IMR-90 (cell line): Measurements from ENCODE around the gene RPH3AL. TPM values are rescaled to one million over a fixed set of nuclear protein-coding genes. Genes with fewer than 3 reads are reported as not detected.

Experiments
- ATAC-seq: fragments of 200-7000 bp; cut with Tn5 transposase; 2 replicates; pipeline ENCODE4 v1.9.1; 2020; ENCODE audit warnings: low read depth, mild to moderate bottlenecking, moderate library complexity
- BruUV-seq: library from RNA; stranded (reverse); fragments of 400-500 nt; replicated peaks from 2 replicates; lab custom pipeline; 2021; lab: Mats Ljungman, UMichigan
- CTCF ChIA-PET: fragments of 300-600 bp; formaldehyde crosslinking; extraction: SDS; loops from one replicate; lab custom pipeline; 2021; ENCODE audit warnings: antibody characterized with exemption; lab: Yijun Ruan, JAX
- POLR2A ChIA-PET: fragments of 300-600 bp; sonication (Branson Sonifier 250); formaldehyde crosslinking; loops from one replicate; lab custom pipeline; 2022; ENCODE audit warnings: antibody characterized with exemption; ENCODE audit not compliant: unreplicated experiment; lab: Charles Lee
- DNase-seq: peaks from one replicate; pipeline ENCODE4 v3.0.0; 2013
- H2AFZ ChIP-seq: replicated peaks from 2 replicates; pipeline ENCODE3; 2013; ENCODE audit warnings: low read length, mild to moderate bottlenecking; ENCODE audit not compliant: poor library complexity
- H2AK5ac ChIP-seq: 2 replicates; pipeline ENCODE4 v1.6.1; 2013; ENCODE audit warnings: low read depth, low read length, inconsistent platforms
- H2AK9ac ChIP-seq: replicated peaks from 2 replicates; pipeline ENCODE3; 2013; ENCODE audit warnings: mild to moderate bottlenecking, low read depth, low read length, moderate library complexity; ENCODE audit not compliant: poor library complexity
- H2BK120ac ChIP-seq: 2 replicates; pipeline ENCODE4 v1.6.1; 2013; ENCODE audit warnings: low read depth, low read length, inconsistent platforms
- H2BK15ac ChIP-seq: 3 replicates; pipeline ENCODE4 v1.6.1; 2013; ENCODE audit warnings: low read depth, low read length, inconsistent platforms
- H2BK20ac ChIP-seq: 2 replicates; pipeline ENCODE4 v1.6.1; 2013; ENCODE audit warnings: low read depth, mild to moderate bottlenecking, inconsistent platforms, low read length, moderate library complexity
- H2BK5ac ChIP-seq: 2 replicates; pipeline ENCODE4 v1.6.1; 2013; ENCODE audit warnings: mild to moderate bottlenecking, low read depth, low read length, inconsistent platforms; ENCODE audit not compliant: poor library complexity, severe bottlenecking
- H3K14ac ChIP-seq: replicated peaks from 2 replicates; pipeline ENCODE4 v1.6.1; 2013; ENCODE audit warnings: low read depth, low read length, inconsistent platforms
- H3K18ac ChIP-seq: 2 replicates; pipeline ENCODE4 v1.6.1; 2013; ENCODE audit warnings: low read depth, low read length, control low read depth
- H3K23ac ChIP-seq: 2 replicates; pipeline ENCODE4 v1.6.1; 2013; ENCODE audit warnings: low read depth, low read length, inconsistent platforms
- H3K27ac ChIP-seq: 2 replicates; pipeline ENCODE4 v1.5.1; 2013; ENCODE audit warnings: mild to moderate bottlenecking, control low read depth, low read length; ENCODE audit not compliant: insufficient read depth
- H3K27me3 ChIP-seq: 2 replicates; pipeline ENCODE4 v1.6.1; 2013; ENCODE audit warnings: low read length; ENCODE audit not compliant: control insufficient read depth, insufficient read depth
- H3K36me3 ChIP-seq: 2 replicates; pipeline ENCODE4 v1.6.1; 2013; ENCODE audit warnings: low read length, mixed read lengths; ENCODE audit not compliant: control insufficient read depth, insufficient read depth
- H3K4ac ChIP-seq: 2 replicates; pipeline ENCODE4 v1.6.1; 2013; ENCODE audit warnings: low read depth, low read length, inconsistent platforms
- H3K4me1 ChIP-seq: 2 replicates; pipeline ENCODE4 v1.6.1; 2013; ENCODE audit warnings: low read length, mixed read lengths; ENCODE audit not compliant: control insufficient read depth, insufficient read depth
- H3K4me2 ChIP-seq: 2 replicates; pipeline ENCODE4 v1.6.1; 2013; ENCODE audit warnings: low read depth, mild to moderate bottlenecking, control low read depth, low read length, moderate library complexity
- H3K4me3 ChIP-seq: 2 replicates; pipeline ENCODE4 v1.5.1; 2013; ENCODE audit warnings: low read depth, mild to moderate bottlenecking, control low read depth, low read length, moderate library complexity; ENCODE audit not compliant: insufficient read depth
- H3K56ac ChIP-seq: 2 replicates; pipeline ENCODE4 v1.6.1; 2013; ENCODE audit warnings: low read length, inconsistent platforms; ENCODE audit not compliant: insufficient read depth; ENCODE audit errors: extremely low read depth
- H3K79me1 ChIP-seq, 2 experiments: 2 replicates each; pipeline ENCODE4 v1.6.1; 2013; ENCODE audit warnings: low read length in 2 of 2, inconsistent platforms in 1 of 2, low read depth in 1 of 2
- H3K9ac ChIP-seq: 2 replicates; pipeline ENCODE4 v1.6.1; 2013; ENCODE audit warnings: low read depth, low read length, control low read depth
- H3K9me1 ChIP-seq: 2 replicates; pipeline ENCODE4 v1.6.1; 2013; ENCODE audit warnings: low read length, inconsistent platforms; ENCODE audit not compliant: insufficient read depth
- H3K9me3 ChIP-seq: 2 replicates; pipeline ENCODE4 v1.6.1; 2013; ENCODE audit warnings: low read length; ENCODE audit not compliant: control insufficient read depth, insufficient read depth
- H4K20me1 ChIP-seq: 2 replicates; pipeline ENCODE4 v1.6.1; 2013; ENCODE audit warnings: low read length, inconsistent platforms; ENCODE audit not compliant: insufficient read depth
- H4K5ac ChIP-seq: 2 replicates; pipeline ENCODE4 v1.6.1; 2013; ENCODE audit warnings: mild to moderate bottlenecking, low read depth, low read length, control low read depth
- H4K8ac ChIP-seq, 2 experiments: 2 replicates each; pipeline ENCODE4 v1.6.1; 2013; ENCODE audit warnings: low read depth in 2 of 2, low read length in 2 of 2, control low read depth in 1 of 2, inconsistent platforms in 1 of 2
- H4K91ac ChIP-seq: 2 replicates; pipeline ENCODE4 v1.6.1; 2013; ENCODE audit warnings: low read depth, low read length, inconsistent platforms; ENCODE audit not compliant: insufficient read depth
- BHLHE40 ChIP-seq: fragments of 150-350 bp; IDR thresholded peaks from 2 replicates; pipeline ENCODE4 v1.6.1; 2016; ENCODE audit warnings: mild to moderate bottlenecking, low read depth, low read length
- CEBPB ChIP-seq: IDR thresholded peaks from 2 replicates; pipeline ENCODE4 v1.6.1; 2012; ENCODE audit warnings: low read depth, low read length, improper control_type of control experiment
- CHD1 ChIP-seq: IDR thresholded peaks from 2 replicates; pipeline ENCODE4 v1.6.1; 2012; ENCODE audit warnings: low read depth, low read length, improper control_type of control experiment
- CTCF ChIP-seq: conservative IDR thresholded peaks from 2 replicates; pipeline ENCODE4 v1.5.1; 2012; ENCODE audit warnings: mild to moderate bottlenecking, low read depth, low read length, improper control_type of control experiment
- ELK1 ChIP-seq: fragments of 150-350 bp; IDR thresholded peaks from 2 replicates; pipeline ENCODE4 v1.6.1; 2016; ENCODE audit warnings: low read depth, mild to moderate bottlenecking, low read length, moderate library complexity, borderline replicate concordance
- FOS ChIP-seq: fragments of 150-350 bp; IDR thresholded peaks from 2 replicates; pipeline ENCODE4 v1.6.1; 2016; ENCODE audit warnings: low read depth, low read length
- MAFK ChIP-seq: IDR thresholded peaks from 2 replicates; pipeline ENCODE4 v1.6.1; 2012; ENCODE audit warnings: low read depth, low read length, improper control_type of control experiment
- MAZ ChIP-seq: IDR thresholded peaks from 2 replicates; pipeline ENCODE4 v1.6.1; 2012; ENCODE audit warnings: low read depth, mild to moderate bottlenecking, low read length, improper control_type of control experiment, moderate library complexity, borderline replicate concordance
- MXI1 ChIP-seq: IDR thresholded peaks from 2 replicates; pipeline ENCODE4 v1.6.1; 2012; ENCODE audit warnings: low read depth, mild to moderate bottlenecking, low read length, moderate library complexity, borderline replicate concordance
- NFE2L2 ChIP-seq: fragments of 150-350 bp; IDR thresholded peaks from 2 replicates; pipeline ENCODE4 v1.6.1; 2016; ENCODE audit warnings: low read depth, mild to moderate bottlenecking, low read length
- POLR2A ChIP-seq: IDR thresholded peaks from 2 replicates; pipeline ENCODE4 v1.6.1; 2012; ENCODE audit warnings: mild to moderate bottlenecking, low read depth, low read length
- RAD21 ChIP-seq: IDR thresholded peaks from 2 replicates; pipeline ENCODE4 v1.6.1; 2012; ENCODE audit warnings: low read length, improper control_type of control experiment
- RCOR1 ChIP-seq: IDR thresholded peaks from 2 replicates; pipeline ENCODE4 v1.6.1; 2012; ENCODE audit warnings: mild to moderate bottlenecking, low read length, improper control_type of control experiment; ENCODE audit not compliant: insufficient replicate concordance
- RFX5 ChIP-seq: IDR thresholded peaks from 2 replicates; pipeline ENCODE4 v1.8.0; 2012; ENCODE audit warnings: low read depth, mild to moderate bottlenecking, low read length, moderate library complexity
- SMC3 ChIP-seq: fragments of 150-350 bp; IDR thresholded peaks from 2 replicates; pipeline ENCODE4 v1.6.1; 2016; ENCODE audit warnings: low read depth, mild to moderate bottlenecking, antibody characterized with exemption, low read length, moderate library complexity
- USF2 ChIP-seq: fragments of 150-350 bp; IDR thresholded peaks from 2 replicates; pipeline ENCODE4 v1.6.1; 2017; ENCODE audit warnings: mild to moderate bottlenecking, antibody characterized with exemption, low read length, low read depth
- WGBS, 2 experiments: methylation state at CpG; one replicate each; pipeline versions ENCODE4 v1.1.5 to v1.1.7; 2013; ENCODE audit warnings: missing lambda C conversion rate in 2 of 2; ENCODE audit not compliant: insufficient read length in 1 of 2; ENCODE audit errors: extremely low coverage in 2 of 2; 5-methylcytosine and 5-hydroxymethylcytosine counted together
- dilution Hi-C: fragments of 300-500 bp; cut with HindIII; formaldehyde crosslinking; loops from one replicate; pipeline ENCODE4 v1.14.3; 2018; ENCODE audit warnings: low sequenced_read_pairs; ENCODE audit not compliant: unreplicated experiment
- in situ Hi-C: fragments of 300-500 bp; cut with MboI; formaldehyde crosslinking; loops from 3 replicates; pipeline ENCODE4 v1.14.3; 2019; ENCODE audit warnings: low sequenced_read_pairs, inconsistent platforms, mixed read lengths
- intact Hi-C: fragments of 100-400 bp; cut with micrococcal nuclease; formaldehyde crosslinking; loops from 2 replicates; pipeline ENCODE4 v1.10.0; 2022
- polyA plus RNA-seq, 3 experiments: library from polyadenylated mRNA; depleted of rRNA; stranded (reverse); fragments of >200 nt; gene quantifications; 2 replicates each; pipeline ENCODE4 v1.2.3, GENCODE V29; 2012; ENCODE audit warnings: low replicate concordance in 1 of 3
- total RNA-seq: library from RNA; depleted of rRNA; stranded (reverse); fragments of >200 nt; gene quantifications from 2 replicates; pipeline ENCODE4 v1.2.3, GENCODE V29; 2012

Gene RPH3AL
- total and polyA plus RNA-seq, 2 of the 4 experiments (the other 2 are of a cell fraction): 1.8 to 2.5 TPM

- ChIA-PET POLR2A (no interaction called here), CTCF (no interaction called here)
- Histone ChIP-seq H3K79me1 (no peaks in the 10 kb centered on the region), H3K23ac (no peak overlapping the region), H4K20me1 (no peaks in the 10 kb centered on the region), H2BK120ac (no peak overlapping the region), H3K18ac (no peak overlapping the region), H3K9ac (no peak overlapping the region), H3K27me3 (peaks cover 15% of the 10 kb centered on the region), H3K4me2 (no peak overlapping the region), H3K4ac (no peak overlapping the region), H4K91ac (no peak overlapping the region), H4K5ac (no peak overlapping the region), H2BK20ac (no peak overlapping the region), H3K9me1 (no peaks in the 10 kb centered on the region), H3K36me3 (no peaks in the 10 kb centered on the region), H3K56ac (no peak overlapping the region), H2AFZ (no peak overlapping the region), H3K27ac (no peak overlapping the region), H3K4me3 (no peak overlapping the region), H3K9me3 (no peaks in the 10 kb centered on the region), H4K8ac (no peak overlapping the region), H2BK5ac (no peak overlapping the region), H2BK15ac (no peak overlapping the region), H2AK9ac (no peak overlapping the region), H2AK5ac (no peak overlapping the region), H3K4me1 (no peaks in the 10 kb centered on the region), H3K14ac (no peak overlapping the region)
- DNase-seq: no peak
- ATAC-seq: no peak
- 80% methylated on average over 2 of the region's 21 CpGs; no CpG with 5 or more reads in 1 of the 2 experiments for WGBS, 2 experiments
- TF ChIP-seq RCOR1: no peak
- no peak for TF ChIP-seq MAZ
- TF ChIP-seq NFE2L2: no peak
- TF ChIP-seq BHLHE40: no peak
- TF ChIP-seq POLR2A: no peak
- no peak for TF ChIP-seq MXI1
- no peak for TF ChIP-seq CEBPB
- TF ChIP-seq RFX5: no peak
- no peak for TF ChIP-seq CHD1
- no peak for TF ChIP-seq FOS
- TF ChIP-seq ELK1: no peak
- TF ChIP-seq RAD21: no peak
- TF ChIP-seq CTCF: no peak
- TF ChIP-seq MAFK: no peak
- TF ChIP-seq SMC3: no peak
- TF ChIP-seq USF2: no peak
- no TSS peak for BruUV-seq
- dilution Hi-C loops: no loop called here
- intact Hi-C loops: no loop called here
- in situ Hi-C loops: no loop called here
These were observed 159.8 kb downstream of the RPH3AL start for GRCh38 chr17:192666-193425.
